ENCODE measurements around the gene TIAM1. TPM values are rescaled to one million over a fixed set of nuclear protein-coding genes. Genes with fewer than 3 reads are reported as not detected.

TIAM1 gene
- total RNA-seq, 6 experiments from 2014 or later, result 4.8 to 12.5 (median 7.7) TPM

DNA sequence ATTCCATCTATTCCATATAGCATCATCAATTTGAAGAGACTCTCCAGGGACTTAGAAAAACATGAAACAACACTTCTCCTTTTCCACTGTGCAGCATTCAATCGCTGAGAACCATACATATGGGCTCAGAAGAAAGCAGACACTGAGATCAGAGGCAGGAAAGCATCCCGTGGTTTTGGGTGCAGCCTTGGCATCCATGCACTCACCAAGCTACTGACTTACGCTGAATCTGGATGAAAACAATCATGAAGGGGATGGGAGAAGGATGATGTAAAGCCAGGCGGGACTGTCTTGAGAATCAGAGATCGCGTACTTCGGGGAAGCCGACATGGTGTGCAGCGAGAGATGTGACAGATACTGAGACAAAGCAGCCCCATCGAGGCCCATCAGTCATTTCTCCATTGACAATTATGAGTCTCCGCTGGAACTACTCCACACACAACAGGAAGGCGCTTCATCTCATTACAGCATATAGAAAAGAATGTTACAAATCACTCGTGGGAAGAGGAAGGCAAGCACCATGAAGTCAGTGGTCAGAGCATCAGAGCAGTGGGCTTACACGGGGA, 2.3 kb upstream of the TIAM1 start:
- intact Hi-C loops (cut with DNase I), result no loop called here
- Histone ChIP-seq H3K4me3 (no peak overlapping the region), H3K4me1 (peaks cover 0 to 11% (median 0%) of the 10 kb centered on the region in 4 donors), H3K9me3 (no peaks in the 10 kb centered on the region), H3K27ac (no peak overlapping the region), H3K36me3 (no peaks in the 10 kb centered on the region), H3K27me3 (no peaks in the 10 kb centered on the region)
- TF ChIP-seq POLR2A (IDR thresholded peaks at IDR 0.05), result no peak
- no peak for TF ChIP-seq CTCF (IDR thresholded peaks at IDR 0.05)
- DNase-seq (no peak), ATAC-seq (no peak)
- WGBS (ENCODE audit: insufficient coverage, low coverage, low lambda C conversion rate, missing lambda C conversion rate), result 77% methylated on average over 14 of the region's 14 CpGs

GRCh38 chr21:31345136-31345535, 1.1 kb upstream of the TIAM1 start:
- 75% methylated on average over 2 of the region's 2 CpGs for WGBS (ENCODE audit: insufficient coverage, low coverage, low lambda C conversion rate, missing lambda C conversion rate)
- no peak for TF ChIP-seq POLR2A (IDR thresholded peaks at IDR 0.05)
- TF ChIP-seq CTCF (IDR thresholded peaks at IDR 0.05), result no peak
- intact Hi-C loops (cut with DNase I), result no loop called here

DNA sequence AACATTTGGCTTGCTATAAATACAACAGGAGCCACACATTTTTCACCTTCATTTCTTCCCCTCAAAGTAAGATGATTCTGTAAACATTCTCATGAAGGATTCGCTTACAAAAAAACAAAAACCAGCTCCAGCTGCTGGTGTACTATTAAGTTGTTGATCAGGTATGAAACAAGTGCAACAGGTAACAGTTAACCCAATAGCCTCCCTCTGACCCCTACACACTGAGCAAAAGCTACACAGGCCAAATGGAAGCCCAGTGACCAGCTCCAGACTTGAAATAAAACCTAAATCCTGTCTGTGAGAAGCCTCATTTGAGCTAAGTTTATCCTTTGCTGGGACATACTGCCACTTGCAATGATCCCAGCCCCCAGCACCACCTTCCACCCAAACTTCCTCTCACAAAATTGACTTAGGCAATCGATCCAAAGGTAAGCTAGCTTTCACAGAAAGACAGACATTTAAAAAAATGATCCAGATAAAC, 991 bp downstream of the TIAM1 start:
- no peak overlapping the region for H3K27ac ChIP-seq
- 9% methylated on average over 2 of the region's 2 CpGs for WGBS (ENCODE audit: insufficient coverage, low coverage, low lambda C conversion rate, missing lambda C conversion rate)
- peak in 1 of 4 donors; percentile 15 for ATAC-seq
- peak overlapping the region; percentile 43 to 50 (median 45) for H3K4me3 ChIP-seq
- H3K4me1 ChIP-seq, result peaks cover 0 to 11% (median 0%) of the 10 kb centered on the region in 4 donors
- DNase-seq, result no peak
- H3K36me3 ChIP-seq, result no peaks in the 10 kb centered on the region
- no peaks in the 10 kb centered on the region for H3K27me3 ChIP-seq
- TF ChIP-seq POLR2A (IDR thresholded peaks at IDR 0.05), result no peak
- TF ChIP-seq CTCF (IDR thresholded peaks at IDR 0.05), result no peak
- H3K9me3 ChIP-seq, result no peaks in the 10 kb centered on the region
- intact Hi-C loops (cut with DNase I), result no loop called here

More at GRCh38 chr21:31345136-31345535, 1.1 kb upstream of the TIAM1 start:
- Histone ChIP-seq H3K36me3 (no peaks in the 10 kb centered on the region), H3K9me3 (no peaks in the 10 kb centered on the region), H3K4me3 (no peak overlapping the region), H3K4me1 (peaks cover 0 to 11% (median 0%) of the 10 kb centered on the region in 4 donors), H3K27ac (no peak overlapping the region), H3K27me3 (no peaks in the 10 kb centered on the region)
- DNase-seq (no peak), ATAC-seq (no peak)

- no peaks in the 10 kb centered on the region for H3K27me3 ChIP-seq
- H3K9me3 ChIP-seq, result no peaks in the 10 kb centered on the region
- TF ChIP-seq POLR2A (IDR thresholded peaks at IDR 0.05) (no peak), CTCF (IDR thresholded peaks at IDR 0.05) (no peak)
- DNase-seq, result no peak
- 77% methylated on average over 2 of the region's 3 CpGs for WGBS (ENCODE audit: insufficient coverage, low coverage, low lambda C conversion rate, missing lambda C conversion rate)
- H3K36me3 ChIP-seq, result no peaks in the 10 kb centered on the region
- H3K4me1 ChIP-seq, result peaks cover 0 to 11% (median 0%) of the 10 kb centered on the region in 4 donors
- H3K4me3 ChIP-seq, result no peak overlapping the region
- H3K27ac ChIP-seq, result no peak overlapping the region
- ATAC-seq, result no peak
- intact Hi-C loops (cut with DNase I), result no loop called here
These were observed 1.7 kb downstream of the TIAM1 start for GRCh38 chr21:31342348-31342747.

Measured in right lobe of liver (tissue), 6 donors.